NCI-H2081 (cell line): ENCODE data around the gene ZBBX.

Experiments used
- DNase-seq, 2 experiments: peaks; one replicate each; lab custom pipeline; 2025; lab: John Stamatoyannopoulos, UW

Gene ZBBX

DNA sequence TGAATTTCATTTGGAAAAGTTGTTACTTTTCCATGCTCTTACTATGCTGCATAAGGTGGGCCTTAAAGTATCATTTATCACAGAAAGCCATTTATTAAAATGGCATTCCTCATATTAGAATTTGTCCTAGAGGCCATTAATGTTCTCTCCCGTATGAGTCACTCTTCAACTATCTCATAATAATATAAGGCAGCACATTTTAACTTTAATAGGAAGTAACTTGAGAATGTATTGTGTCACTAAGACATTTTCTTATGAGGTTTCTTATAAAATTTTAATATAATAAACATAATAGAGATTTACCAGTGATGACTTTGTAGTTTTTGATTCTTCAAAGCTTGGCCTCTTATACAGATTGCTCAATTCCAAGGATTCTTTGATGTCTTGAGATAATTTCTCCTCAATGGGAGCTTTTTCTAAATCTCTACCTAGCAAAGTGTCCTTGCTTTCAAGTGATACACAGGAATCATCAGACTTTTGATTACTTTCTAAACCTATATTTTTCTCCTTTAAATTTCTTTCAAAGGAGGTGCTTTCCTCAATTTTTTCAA is 74.7 kb downstream of the ZBBX start:
- DNase-seq: no peak

DNA sequence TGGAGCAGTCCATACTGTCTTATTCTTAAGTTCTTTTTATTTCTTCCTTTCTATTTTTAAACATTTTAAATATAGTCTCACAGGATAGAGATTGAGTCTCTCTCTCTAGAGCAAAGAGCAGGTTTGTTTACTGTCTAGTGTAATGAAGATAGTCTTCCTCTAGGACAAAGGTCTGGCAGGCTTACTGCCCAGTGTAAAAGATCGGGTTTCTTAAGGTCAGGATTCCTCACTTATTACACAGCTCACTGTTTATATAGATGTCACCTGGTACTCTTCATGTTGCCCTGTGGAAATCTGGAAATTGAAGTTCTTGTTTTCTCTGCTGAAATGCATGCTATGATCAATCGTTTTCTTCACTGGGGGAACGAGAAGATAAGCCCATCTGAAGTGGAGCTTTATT is 76.0 kb downstream of the ZBBX start:
- no peak for DNase-seq

DNA sequence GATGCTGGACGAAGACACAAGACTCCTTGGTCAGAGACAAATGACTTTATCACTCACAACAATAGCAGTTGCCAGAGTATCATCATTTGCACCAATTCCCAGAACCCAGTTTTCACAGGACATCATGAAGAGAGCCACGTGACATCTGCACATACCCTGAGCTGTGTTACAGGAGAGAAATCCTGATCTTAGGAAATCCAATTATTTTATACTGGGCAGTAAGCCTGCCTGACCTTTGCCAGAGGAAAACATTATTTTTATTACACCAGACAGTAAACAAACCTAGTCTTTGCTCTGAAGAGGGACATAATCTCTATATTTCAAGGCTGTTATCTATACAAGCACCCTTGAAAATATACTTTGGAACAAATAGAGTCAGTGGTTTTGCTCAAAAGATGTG is 77.4 kb downstream of the ZBBX start:
- no peak for DNase-seq

DNA sequence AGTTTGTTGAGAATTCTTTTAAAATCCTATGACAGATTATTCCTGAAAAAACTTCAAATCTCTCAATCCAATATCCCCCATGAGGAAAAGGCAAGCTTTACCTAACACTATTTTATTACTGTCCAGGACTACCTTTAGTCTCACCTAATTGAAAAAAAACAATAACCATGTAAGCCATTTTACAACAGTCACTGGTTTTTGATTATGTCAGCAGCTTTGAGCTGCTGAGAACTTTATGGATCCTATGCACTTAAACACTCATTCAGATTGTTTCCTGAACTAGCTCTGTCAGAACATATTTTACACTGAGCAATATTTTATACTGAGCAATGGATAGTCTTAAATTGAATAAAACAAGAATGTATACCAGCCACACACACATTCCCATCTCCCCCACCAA is 79.9 kb downstream of the ZBBX start:
- no peak for DNase-seq

DNA sequence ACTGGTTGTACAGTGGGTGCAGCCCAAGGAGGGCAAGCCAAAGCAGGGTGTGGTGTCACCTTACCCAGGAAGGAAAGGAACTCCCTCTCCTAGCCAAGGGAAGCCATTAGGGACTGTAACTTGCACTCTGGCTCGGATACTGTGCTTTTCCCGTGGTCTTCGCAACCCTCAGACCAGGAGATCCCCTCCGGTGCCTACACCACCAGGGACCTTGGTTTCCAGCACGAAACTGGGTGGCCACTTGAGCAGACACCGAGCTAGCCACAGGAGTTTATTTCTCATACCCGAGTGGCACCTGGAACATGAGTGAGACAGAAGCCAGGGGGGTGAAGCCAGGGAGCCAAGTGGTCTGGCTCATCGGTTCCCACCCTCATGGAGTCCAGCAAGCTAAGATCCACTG is 90.7 kb downstream of the ZBBX start:
- no peak for DNase-seq

DNA sequence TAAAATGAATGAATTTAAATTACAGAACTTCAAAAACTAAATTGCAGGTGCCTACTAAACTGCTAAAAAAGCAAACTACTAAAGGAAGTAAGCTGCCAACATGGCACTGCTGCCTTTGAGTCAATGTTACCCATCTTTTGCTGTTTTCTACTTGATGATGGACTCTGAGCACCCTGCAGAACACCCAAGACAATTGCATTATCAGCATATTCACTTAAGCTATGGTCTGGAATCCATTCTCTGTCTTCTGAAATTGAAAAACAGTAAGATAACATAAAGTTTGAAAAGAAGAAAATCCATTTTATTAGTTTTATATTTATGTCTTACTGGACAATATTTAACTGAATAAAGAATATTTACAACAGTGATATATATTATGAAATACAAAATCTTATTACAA is 91.4 kb downstream of the ZBBX start:
- DNase-seq: no peak

DNA sequence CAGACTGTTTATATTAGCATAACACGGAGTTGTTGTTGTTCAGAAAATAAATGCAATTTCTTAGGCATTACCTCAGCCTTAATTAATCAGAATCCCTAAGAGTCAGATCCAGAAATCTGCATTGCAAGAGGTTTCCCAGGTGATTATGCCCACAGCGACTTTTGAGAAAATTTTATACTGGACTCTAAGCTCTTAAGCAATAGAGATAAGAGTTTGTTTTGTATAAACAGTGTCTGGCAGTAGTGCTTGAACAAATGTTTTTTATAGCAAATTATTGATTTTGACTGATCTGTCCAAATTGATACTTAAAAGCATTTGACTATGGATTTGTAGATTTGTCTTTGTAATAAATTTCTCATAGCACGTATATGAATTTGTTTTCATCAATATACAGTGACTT is 92.8 kb downstream of the ZBBX start:
- no peak for DNase-seq

DNA sequence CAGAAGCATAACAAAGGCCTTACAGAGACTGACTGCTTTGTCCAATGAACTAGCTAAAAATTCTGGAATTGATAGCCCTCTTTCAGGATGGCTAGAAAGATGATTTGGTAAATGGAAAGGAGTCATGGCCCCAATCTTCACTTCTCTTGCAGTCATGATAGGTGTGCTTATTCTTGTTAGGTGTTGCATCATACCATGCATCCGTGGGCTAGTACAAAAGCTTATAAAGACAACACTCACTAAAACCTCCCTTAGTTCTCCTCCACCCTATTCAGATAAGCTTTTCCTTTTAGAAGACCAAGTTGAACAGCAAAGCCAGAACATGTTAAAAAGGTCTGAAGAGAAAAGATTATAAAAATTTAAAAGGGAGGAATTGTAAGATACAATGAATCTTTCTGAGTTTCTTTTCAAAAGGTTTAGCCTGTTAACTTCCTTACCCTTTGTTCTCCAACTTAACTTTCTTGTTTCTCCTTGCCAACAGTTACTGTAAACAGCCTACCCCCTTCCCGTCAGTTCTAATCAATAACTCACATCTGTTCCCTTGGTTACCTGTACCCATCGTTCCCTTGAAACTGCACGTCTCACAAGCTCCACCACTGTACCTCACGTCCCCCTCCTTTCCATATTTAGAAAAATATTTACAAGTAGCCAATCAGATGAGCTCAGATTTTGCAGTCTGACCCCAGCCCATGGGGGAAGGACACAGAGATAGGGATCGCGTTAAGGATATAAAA is 105.8 kb downstream of the ZBBX start:
- DNase-seq: no peak

DNA sequence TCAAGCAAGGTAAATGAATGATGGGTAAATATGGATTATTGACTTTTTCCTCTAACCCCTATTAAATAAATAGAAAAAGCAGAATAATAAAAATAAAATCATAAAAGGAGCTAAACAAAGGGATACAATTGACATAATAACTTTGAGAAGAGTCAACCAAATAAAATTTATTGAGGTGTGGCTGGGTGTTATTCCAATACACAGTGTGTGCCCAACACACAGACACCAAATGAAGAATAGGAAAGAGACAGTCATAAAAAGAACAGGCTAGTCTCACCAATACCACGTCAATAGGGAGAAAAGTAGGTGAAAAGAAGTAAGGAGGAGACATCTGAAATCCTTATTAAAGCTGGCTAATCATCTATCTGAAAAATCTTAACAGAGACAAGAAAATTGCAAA is 127.1 kb downstream of the ZBBX start:
- no peak for DNase-seq

DNA sequence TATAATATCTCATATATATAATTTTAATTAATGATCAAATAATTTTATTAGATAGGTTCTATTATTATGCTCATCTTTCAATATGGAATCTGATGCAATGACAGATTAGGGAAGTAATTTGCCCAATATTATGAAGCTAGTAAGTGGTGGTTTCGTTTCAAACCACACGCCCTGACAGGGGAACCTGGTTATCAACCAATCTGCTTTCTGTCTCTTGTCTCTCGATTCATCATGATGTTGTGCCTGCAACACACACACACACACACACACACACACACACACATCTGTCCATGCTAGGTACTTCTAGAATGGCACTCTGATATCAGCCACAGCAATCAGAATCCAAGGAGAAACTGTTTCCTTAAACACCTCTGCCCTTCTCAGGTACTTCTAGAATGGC is 128.4 kb downstream of the ZBBX start:
- DNase-seq: no peak

DNA sequence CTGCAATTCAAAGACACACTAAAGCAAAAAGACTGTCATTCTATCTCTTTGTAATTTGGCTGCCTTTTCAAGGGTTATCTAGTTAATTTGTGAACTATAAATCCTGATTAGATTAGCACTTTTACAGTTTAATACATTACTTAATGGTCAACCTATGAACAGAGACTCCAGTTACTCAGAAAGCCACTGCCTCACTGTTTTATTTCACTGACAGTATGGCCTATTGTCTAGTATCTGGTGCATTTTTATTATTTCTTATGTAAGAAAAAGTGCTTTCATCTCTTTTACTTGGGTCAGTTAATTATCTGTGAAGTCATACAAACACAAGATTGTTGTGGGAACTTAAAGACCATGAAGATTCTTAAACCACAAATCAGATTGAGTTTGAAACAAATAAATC is 133.8 kb downstream of the ZBBX start:
- DNase-seq: no peak

DNA sequence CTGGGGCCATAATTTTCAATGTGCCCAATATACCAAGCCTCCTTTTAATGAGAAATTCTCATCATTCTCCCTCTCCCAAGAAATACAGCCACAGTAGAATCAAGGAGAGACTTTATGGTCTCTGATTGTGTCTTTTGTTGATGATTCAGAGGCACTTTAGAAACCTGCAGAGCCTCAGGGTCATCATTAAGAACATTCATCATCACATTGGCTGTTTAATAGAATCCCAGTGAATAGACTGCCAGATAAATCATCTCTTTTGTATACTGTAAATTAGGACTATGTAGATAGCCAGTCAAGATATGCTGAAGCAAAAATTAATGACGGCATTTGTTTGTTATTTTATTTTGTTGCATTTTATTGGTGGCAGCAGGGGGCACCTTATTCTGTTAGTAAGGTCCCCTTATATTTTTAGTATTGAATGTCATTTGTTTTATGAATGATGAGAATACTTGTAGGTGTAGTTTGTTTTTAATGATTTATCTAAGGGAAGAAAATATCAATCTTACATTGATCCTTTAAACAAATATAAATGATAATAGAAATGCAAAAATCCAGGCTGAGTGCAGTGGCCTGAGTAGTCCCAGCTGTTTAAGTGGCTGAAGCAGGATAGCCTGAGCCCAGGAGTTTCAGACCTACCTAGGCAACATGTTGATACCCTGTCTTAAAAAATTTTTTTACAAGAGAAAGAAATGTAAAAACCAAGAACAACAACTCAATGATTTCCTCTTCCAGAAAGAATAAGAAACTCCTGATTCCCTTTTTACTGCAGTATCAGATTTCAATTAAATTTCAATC is 138.8 kb downstream of the ZBBX start:
- DNase-seq: no peak

DNA sequence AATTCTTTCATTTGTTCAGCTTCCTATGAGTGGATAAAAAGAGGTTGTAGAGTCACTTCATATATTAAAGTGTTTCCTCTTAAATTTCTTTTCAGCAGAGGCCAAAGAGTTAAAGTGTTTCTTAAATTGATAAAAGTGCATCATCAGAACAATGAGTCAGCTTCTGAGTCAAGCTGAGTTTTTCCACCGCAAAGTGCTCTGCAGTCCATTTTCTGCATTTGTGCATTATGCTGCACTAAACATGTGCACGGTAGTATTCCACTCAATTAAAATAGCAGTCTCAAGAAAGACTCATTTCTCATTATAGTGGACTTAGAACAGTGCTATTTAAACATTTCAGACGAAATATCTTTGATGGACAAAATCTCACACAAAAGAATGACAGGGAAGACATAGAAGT is 152.0 kb downstream of the ZBBX start:
- no peak for DNase-seq

DNA sequence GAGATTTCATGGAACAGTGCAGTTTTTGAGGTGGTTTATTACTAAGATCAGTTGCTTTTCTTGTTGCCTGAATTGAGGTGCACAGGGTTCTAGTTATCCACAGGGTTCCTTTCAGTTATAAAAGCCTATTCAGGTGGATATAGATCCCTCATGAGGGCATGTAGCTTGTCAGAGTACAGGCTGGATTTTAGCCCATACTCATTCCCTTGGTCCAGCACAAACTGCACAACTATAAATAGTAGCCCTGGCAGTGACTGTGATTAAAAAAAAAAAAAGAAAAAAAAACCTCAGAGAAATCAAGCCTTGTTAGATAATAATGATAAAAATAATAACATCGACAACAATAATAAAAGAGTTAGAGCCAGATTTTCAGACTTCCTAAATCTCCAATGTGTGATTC is 154.3 kb downstream of the ZBBX start:
- DNase-seq: no peak

DNA sequence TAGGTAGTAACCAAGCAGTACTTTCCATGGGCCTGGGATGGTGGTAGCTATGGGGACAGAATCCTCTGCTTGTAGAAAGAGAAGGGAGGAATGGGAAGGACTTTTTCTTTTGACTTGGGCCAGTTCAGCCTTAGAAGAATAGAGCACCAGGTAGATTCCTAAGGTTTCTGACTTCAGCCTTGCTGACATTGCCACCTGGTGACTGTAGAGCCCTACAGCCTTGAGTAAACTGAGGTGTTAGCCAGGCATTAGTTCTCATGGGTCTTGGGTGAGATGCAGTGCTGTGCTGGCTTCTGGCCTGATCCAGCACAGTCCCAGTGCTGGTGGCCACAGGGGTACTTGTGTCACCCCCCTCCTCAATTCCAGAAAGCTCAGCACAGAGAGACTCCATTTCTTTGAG is 171.1 kb downstream of the ZBBX start:
- DNase-seq: no peak

DNA sequence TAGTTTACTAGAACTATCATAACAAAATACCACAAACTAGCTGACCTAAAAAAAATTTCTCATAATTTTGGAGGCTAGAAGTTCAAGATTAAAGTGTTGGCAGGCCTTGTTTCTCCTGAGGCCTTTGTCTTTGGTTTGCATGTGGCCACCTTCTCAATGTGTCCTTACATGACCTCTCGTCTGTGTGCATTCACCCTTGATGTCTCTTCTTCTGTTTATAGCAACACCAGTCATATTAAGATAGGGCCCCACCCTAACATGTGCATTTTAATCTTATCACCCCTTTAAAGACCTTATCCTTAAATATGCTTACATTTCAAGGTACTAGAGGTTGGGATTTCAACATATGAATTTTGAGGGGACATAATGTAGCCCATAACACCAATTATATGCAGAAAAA is 177.0 kb downstream of the ZBBX start:
- DNase-seq: no peak

DNA sequence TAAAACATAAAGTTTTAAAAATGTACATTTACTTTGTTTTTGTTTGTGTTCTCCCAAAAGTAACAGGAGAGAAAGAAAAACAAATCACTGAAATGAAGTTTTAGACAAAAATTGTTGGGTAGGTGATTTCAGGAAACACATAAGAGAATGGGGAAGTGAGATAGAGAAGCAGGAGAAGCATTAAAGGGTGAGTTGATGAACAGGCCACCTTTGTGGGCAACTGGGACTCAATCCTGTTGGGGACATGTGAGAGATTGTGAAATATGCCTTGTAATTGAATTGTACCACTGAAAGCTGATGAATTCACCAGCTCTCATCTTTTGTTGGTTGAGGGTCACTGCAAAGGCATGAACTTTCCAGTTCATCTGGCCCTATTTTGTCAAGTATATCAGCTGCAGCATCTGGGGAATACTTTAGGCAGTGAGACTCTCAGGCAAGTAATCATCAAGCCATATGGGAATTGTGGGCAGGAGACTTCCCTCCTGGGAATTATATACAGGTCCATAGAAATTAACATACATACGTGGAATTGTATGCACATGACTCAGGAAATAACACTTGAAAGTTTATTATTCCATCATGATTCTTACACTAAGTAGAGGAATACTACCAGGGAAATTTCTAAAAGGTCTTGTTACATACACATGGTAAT is 181.0 kb downstream of the ZBBX start:
- DNase-seq: no peak
